B cell (primary cell): Measurements from ENCODE around the gene PLEKHA7.

ENCODE experiments used
- EZH2 ChIP-seq: IDR thresholded peaks from 2 replicates; pipeline ENCODE4 v1.6.1; 2012; ENCODE audit warnings: borderline replicate concordance, low read depth, mild to moderate bottlenecking, moderate library complexity, low read length; ENCODE audit not compliant: insufficient read depth, poor library complexity, severe bottlenecking
- TF ChIP-seq, protein P1 (sequence below): fragments of 200-600 bp; IDR thresholded peaks from one replicate; pipeline ENCODE4 v1.8.0; 2022; ENCODE audit warnings: antibody characterized with exemption, mild to moderate bottlenecking

DNA sequence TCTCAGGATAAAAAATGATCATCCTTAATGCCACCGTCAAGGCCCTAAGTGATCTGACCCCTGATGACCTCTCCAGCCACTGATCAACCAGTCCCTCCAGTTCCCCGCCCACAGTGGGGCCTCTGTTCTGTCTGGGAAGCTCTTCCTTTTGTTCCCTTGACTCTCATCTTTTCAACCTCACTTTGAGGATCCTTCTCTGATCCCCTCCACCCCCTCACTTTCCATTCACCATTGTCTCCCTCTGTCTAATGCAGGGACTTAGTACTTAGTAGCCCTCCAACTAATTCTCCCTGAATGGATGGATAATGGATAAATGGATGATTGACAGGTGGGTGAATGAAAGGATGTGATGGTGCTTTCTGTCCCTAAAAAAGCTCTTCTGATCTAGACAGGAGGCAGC, 230.1 kb downstream of the PLEKHA7 start:
- TF ChIP-seq, protein P1, sequence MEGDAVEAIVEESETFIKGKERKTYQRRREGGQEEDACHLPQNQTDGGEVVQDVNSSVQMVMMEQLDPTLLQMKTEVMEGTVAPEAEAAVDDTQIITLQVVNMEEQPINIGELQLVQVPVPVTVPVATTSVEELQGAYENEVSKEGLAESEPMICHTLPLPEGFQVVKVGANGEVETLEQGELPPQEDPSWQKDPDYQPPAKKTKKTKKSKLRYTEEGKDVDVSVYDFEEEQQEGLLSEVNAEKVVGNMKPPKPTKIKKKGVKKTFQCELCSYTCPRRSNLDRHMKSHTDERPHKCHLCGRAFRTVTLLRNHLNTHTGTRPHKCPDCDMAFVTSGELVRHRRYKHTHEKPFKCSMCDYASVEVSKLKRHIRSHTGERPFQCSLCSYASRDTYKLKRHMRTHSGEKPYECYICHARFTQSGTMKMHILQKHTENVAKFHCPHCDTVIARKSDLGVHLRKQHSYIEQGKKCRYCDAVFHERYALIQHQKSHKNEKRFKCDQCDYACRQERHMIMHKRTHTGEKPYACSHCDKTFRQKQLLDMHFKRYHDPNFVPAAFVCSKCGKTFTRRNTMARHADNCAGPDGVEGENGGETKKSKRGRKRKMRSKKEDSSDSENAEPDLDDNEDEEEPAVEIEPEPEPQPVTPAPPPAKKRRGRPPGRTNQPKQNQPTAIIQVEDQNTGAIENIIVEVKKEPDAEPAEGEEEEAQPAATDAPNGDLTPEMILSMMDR, result no peak
- no peak for TF ChIP-seq EZH2
